ENCODE results near the gene ZNF454. TPM values are rescaled to one million over a fixed set of nuclear protein-coding genes. Genes with fewer than 3 reads are reported as not detected.
A peak's percentile ranks its signal among the peaks of the same experiment; 100 is the strongest.

The ZNF454 gene
- total RNA-seq (2014; rRNA removed; shearing (Covaris generic)) (not detected in 2 replicates), total RNA-seq (2022) (not detected in 2 replicates), Bru-seq, nascent RNA (percentile 8 among the genes with signal in this experiment), BruChase-seq, experiment 1, labeled RNA remaining after a 6-hour chase (not detected), BruChase-seq, experiment 2, labeled RNA remaining after a 2-hour chase (not detected)
- long read RNA-seq, result 0 reads

DNA sequence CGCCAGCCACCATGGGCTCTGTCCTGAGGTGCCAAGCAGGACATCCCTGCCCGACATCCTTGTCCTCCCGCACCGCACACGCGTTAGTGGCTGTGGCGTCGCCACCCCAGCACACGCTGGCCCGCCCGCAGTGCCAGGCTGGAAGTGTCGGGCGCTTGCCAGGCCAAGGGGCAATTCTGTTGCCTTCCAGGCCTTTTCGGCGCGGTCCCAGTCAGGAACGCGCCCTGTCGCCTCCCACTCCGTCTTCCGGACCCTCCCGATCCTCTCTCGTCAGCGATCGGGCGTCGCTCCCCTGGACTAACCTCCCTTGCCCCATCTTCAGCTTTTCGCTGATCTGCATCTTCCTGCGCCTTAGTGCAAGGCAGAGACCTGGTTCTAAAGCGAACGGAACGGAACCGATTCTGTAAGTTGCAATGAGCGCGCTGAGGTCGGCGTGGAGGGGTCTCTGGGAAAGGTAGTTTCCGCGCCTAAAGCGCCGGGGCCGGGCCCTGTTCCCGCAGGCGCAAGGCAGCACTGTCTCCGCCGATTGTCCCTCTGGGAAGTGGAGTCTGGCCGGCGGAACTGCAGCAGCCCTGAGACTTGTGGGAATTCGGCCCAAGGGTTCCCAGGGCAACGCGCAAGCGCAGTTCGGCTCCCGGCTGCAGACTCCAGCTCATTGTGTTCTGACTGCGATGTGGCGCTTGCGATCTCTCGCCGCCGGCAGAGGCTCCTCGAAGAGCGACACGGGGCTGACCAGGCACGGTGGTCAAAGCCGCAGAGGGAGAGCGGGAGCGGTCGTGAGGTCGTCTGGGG, at the start of gene ZNF454:
ZNF454 (plus strand) TSS at position 630 of the 792 bp plus-strand sequence. CDS start 1,594 bp downstream, outside the sequence.
- ChIA-PET CTCF (ENCODE audit: unreplicated experiment) (no interaction called here), POLR2A (no interaction called here)
- no peaks in the 10 kb centered on the region for H3K4me1 ChIP-seq (ENCODE audit: insufficient read depth, low read length, poor library complexity, severe bottlenecking)
- no peaks in the 10 kb centered on the region for H3K79me2 ChIP-seq (ENCODE audit: insufficient read depth, low read depth, low read length)
- H3K9me2 ChIP-seq (ENCODE audit: insufficient read depth, low read length), result no peaks in the 10 kb centered on the region
- H3K9me3 ChIP-seq (ENCODE audit: low read length), result no peaks in the 10 kb centered on the region
- DNase-seq (ENCODE audit: low spot score), result no peak
- BruUV-seq (replicated peaks), result no TSS peak
- H3K4me2 ChIP-seq (ENCODE audit: low read length), result no peak within 1 kb of the TSS
- H3K36me3 ChIP-seq (ENCODE audit: insufficient read depth, low read length), result no peaks in the 10 kb centered on the region
- TF ChIP-seq EZH2phosphoT487 (IDR thresholded peaks at IDR 0.05; ENCODE audit: borderline replicate concordance, low read depth, low read length) (no peak), CTCF (conservative IDR thresholded peaks at IDR 0.05; ENCODE audit: low read length) (no peak)
- intact Hi-C loops (cut with micrococcal nuclease; ENCODE audit: unreplicated experiment), result no loop called here
- H2AFZ ChIP-seq (ENCODE audit: low read length), result no peak within 1 kb of the TSS
- H3K27ac ChIP-seq (ENCODE audit: low read depth, low read length, poor library complexity, severe bottlenecking), result no peak within 1 kb of the TSS
- H3K4me3 ChIP-seq (ENCODE audit: low read depth, low read length, poor library complexity, severe bottlenecking), result no peak within 1 kb of the TSS
- H4K20me1 ChIP-seq (ENCODE audit: insufficient read depth, low read length), result no peaks in the 10 kb centered on the region

- peak within 1 kb of the TSS; percentile 54 for H3K4me2 ChIP-seq (ENCODE audit: low read length)
- CTCF ChIA-PET (ENCODE audit: unreplicated experiment), result no interaction called here
- POLR2A ChIA-PET, result no interaction called here
- H3K9me2 ChIP-seq (ENCODE audit: insufficient read depth, low read length), result no peaks in the 10 kb centered on the region
- H3K79me2 ChIP-seq (ENCODE audit: insufficient read depth, low read depth, low read length), result no peaks in the 10 kb centered on the region
- no peak within 1 kb of the TSS for H3K27ac ChIP-seq (ENCODE audit: low read depth, low read length, poor library complexity, severe bottlenecking)
- peak; percentile 33 for DNase-seq (ENCODE audit: low spot score)
- BruUV-seq (replicated peaks), result no TSS peak
- TF ChIP-seq CTCF (conservative IDR thresholded peaks at IDR 0.05; ENCODE audit: low read length) (no peak), EZH2phosphoT487 (IDR thresholded peaks at IDR 0.05; ENCODE audit: borderline replicate concordance, low read depth, low read length) (no peak)
- H3K4me1 ChIP-seq (ENCODE audit: insufficient read depth, low read length, poor library complexity, severe bottlenecking), result peaks cover 6% of the 10 kb centered on the region
- intact Hi-C loops (cut with micrococcal nuclease; ENCODE audit: unreplicated experiment), result no loop called here
- peak within 1 kb of the TSS; percentile 64 for H3K4me3 ChIP-seq (ENCODE audit: low read depth, low read length, poor library complexity, severe bottlenecking)
- H2AFZ ChIP-seq (ENCODE audit: low read length), result peak within 1 kb of the TSS; percentile 85
- H4K20me1 ChIP-seq (ENCODE audit: insufficient read depth, low read length), result no peaks in the 10 kb centered on the region
- H3K9me3 ChIP-seq (ENCODE audit: low read length), result no peaks in the 10 kb centered on the region
- H3K36me3 ChIP-seq (ENCODE audit: insufficient read depth, low read length), result no peaks in the 10 kb centered on the region
Measured at GRCh38 chr5:178895615-178896571, 45.1 kb upstream of the ZNF454 start, which contains the start of gene ZFP2. Gene ZFP2, plus strand, starts transcription at chr5:178895913. Its CDS starts 35,401 bp downstream, at chr5:178931314.
